Sciatic nerve (tissue), 2 donors: ENCODE results near the gene TRMT2A. TPM values are rescaled to one million over a fixed set of nuclear protein-coding genes. Genes with fewer than 3 reads are reported as not detected.
A peak's percentile ranks its signal among the peaks of the same experiment; 100 is the strongest.

ENCODE experiments used
- ATAC-seq: fragments of 200-7000 bp; cut with Tn5 transposase; one replicate; pipeline ENCODE4 v1.9.1; 2020; ENCODE audit warnings: mild to moderate bottlenecking, moderate library complexity
- DNase-seq: peaks from one replicate; pipeline ENCODE4 v3.0.0-alpha.2; 2020; ENCODE audit warnings: low spot score
- intact Hi-C: fragments of 100-400 bp; cut with DNase I; formaldehyde crosslinking; loops from one replicate; pipeline ENCODE4 v1.14.2; 2022
- total RNA-seq: library from RNA; stranded (reverse); fragmentation: NEBNext Ultra II Directional; extraction: Animal tissue kit (Norgen Biotek cat#: 25700); gene quantifications from one replicate; pipeline ENCODE4 v1.2.1, GENCODE V29; 2021
- donor health status: DM: no; HTN: no; CAD: no.
- donor health status: DM: no; HTN: no; CAD: no.

Gene TRMT2A
- total RNA-seq, 1 donor from 2014 or later, result 46.8 TPM

DNA sequence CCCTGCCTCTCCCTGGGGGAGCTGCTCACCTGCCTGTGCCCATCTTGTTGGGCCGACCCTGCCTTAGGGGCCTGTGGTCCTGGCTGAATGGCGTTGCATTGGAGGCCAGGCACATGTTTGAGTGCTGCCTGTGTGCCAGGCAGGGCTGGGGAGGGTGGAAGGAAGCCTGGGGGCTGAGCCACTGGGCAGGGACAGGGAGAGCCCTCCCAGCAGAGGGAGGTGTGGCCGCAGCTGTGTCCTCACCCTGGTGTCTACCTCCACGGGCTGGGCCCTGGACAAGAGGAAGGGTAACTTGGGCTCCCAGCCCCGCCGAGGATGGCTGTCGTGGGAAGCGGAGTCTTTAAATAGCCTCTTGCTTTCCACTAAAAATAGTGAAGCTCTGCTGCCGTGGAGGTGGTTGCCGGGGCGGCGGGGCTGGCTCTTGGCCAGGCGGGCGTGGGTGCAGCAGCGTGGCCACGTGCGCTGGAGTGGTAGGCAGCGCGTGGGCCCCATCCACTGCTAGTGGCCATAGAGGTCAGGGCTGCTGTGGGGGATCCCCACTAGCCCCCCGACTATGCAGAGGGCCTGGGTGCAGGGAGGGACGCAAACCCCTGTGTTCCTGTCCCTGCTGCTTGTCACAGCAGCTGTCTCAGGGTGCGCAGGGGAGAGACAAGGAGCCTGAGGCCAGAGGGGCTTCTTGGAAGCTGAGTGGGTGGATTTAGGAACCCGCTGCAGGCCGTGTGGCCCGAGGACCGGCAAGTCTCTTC lies 20.8 kb upstream of the TRMT2A start:
- intact Hi-C loops, result no loop called here
- no peak for DNase-seq
- ATAC-seq, result peak; percentile 4

DNA sequence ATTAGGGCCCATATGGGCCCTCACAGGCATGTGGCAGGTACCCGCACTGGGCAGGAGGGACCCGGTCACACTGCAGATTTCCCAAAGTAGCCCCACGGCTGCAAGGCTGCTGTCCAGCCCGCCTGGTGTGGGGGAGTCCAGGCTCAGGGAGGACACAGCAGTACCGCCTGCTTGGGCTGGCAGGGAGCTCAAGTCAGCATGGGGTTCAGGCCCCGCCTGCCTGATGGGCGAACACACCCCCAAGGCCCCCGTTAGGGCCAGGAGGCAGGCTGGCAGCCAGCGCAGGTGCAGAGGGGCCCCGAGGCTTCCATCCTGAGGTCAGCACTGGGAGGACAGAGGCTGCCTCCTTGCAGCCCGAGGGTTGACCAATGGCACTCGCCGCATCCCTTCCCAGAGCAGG lies 20.1 kb upstream of the TRMT2A start:
- no peak for ATAC-seq
- no peak for DNase-seq
- intact Hi-C loops, result no loop called here

DNA sequence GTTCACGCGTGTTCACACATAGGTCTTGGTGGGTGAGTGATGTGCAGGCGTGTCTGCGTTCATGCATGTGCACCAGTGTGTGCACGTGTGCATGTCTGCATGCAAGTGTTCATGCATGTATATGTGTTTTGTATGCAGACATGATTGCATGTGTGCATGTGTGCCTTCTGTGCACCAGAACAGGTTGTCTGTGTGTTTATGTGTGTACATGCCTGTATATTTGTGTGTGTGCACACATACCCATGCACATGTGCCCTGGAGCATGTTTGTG lies 19.5 kb upstream of the TRMT2A start:
- ATAC-seq (no peak), DNase-seq (no peak)
- intact Hi-C loops, result no loop called here

DNA sequence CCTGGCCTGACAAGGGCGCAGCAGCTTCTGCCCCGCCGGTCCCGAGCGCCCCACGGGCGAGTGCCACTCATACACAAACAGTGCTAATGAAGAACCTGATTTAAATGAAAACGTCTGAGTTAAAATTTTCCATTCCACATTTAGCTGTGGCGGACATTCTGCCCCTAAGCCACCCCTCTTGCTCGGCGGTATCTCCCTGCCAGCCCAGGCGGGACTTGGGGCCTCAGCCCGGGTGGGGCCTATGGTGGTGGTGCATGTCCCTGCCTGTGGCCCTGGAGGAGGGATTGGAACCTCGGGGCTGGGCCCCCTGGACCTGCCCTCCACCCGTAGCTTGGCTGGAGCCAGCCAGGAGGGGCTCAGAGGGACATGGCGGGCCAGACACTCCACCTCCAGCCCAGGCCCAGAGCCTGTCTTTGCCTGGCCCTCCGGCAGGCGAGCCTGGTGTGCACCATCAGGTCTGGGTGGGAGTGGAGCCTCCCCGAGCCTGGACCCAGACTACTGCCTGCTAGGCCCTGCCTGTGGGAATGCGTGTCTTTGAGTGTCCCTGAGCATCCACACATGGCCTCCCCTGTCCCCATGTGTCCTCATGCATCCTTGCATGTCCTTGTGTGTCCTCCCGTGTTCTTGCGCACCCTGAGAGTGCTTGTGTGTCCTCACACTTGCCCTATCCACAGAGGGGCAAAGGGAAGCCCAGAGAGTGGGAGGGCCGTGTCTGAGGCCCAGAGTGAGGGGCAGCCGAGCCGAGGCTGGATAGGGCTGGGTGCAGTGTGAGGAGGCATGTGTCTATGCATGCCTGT lies 19.0 kb upstream of the TRMT2A start:
- ATAC-seq (no peak), DNase-seq (no peak)
- intact Hi-C loops, result no loop called here

DNA sequence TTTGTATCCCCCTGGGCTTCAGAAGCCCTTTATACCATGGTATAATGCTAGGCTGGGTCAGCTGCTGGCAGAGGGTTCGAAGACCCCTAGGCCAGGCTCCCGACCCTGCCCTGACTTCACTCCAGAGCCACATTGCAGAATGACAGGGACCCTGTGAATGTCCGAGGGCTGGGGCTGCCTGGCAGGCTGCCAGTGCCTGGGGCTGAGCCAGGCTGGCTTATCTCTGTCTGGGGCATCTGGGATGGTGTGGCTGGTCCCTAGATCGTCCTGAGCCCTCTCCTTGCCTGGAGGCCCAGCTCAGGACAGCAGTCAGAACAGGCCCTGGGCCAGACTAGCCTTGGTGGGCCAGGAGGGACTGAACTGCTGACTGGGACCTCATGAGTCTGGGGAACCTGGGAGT lies 18.2 kb upstream of the TRMT2A start:
- ATAC-seq, result no peak
- no peak for DNase-seq
- intact Hi-C loops, result no loop called here

DNA sequence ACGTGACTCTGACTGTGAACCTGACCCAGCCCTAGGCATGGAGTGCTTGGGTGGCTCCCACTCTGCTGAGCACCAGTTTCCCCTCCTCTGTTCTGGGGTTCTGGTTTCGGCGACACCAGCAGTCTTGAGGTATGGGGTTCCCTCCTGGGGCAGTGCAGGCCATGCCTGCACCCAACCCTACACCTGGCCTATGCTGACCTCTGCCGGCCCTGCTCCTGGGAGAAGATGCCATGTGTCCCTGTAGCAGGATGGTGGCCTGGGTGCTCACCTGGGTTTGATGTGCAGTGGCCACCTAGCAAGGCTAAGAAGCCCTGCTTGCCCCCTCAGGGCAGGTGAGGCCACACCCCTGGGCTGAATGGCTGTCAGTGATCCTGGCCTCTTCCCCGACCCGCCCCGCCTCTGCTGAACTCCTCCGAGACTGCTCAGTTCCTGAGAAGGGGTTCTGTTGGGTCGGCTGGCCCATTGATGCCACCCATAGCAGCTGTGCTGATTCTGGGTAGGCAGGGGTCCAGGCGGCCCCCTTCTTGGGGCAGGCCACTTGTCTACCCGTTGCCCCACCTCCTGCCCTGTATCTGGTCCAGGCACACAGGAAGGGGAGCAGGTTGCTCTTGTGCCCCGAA lies 17.0 kb upstream of the TRMT2A start:
- intact Hi-C loops, result no loop called here
- ATAC-seq (no peak), DNase-seq (no peak)

DNA sequence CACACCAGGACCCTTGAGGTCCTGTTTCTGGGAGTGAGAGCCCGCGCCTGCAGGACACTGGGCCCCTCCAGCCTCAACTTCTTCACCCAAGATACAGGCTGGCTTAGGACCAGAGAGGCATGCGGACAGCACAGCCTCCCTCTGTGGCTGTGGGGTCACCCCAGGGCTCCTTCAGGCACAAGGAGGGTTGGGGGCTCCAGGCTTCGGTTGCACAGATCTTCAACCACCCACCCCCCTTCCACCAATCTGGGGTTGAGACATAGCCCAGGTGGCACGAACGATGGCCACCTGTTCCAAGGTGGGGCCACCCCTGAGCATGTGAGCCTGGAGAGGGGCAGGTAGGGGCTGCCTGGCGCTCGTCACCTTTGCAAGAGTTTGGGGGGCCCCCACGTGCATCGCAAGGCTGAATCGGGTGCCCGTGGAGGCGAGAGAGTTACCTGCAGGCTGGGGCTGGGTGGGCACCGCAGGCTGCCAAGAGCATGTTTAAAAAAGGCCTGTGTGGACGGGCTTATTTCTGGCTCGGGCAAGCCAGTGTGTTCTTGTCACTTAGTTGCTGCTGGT lies 15.7 kb upstream of the TRMT2A start:
- DNase-seq (no peak), ATAC-seq (no peak)
- intact Hi-C loops, result no loop called here

DNA sequence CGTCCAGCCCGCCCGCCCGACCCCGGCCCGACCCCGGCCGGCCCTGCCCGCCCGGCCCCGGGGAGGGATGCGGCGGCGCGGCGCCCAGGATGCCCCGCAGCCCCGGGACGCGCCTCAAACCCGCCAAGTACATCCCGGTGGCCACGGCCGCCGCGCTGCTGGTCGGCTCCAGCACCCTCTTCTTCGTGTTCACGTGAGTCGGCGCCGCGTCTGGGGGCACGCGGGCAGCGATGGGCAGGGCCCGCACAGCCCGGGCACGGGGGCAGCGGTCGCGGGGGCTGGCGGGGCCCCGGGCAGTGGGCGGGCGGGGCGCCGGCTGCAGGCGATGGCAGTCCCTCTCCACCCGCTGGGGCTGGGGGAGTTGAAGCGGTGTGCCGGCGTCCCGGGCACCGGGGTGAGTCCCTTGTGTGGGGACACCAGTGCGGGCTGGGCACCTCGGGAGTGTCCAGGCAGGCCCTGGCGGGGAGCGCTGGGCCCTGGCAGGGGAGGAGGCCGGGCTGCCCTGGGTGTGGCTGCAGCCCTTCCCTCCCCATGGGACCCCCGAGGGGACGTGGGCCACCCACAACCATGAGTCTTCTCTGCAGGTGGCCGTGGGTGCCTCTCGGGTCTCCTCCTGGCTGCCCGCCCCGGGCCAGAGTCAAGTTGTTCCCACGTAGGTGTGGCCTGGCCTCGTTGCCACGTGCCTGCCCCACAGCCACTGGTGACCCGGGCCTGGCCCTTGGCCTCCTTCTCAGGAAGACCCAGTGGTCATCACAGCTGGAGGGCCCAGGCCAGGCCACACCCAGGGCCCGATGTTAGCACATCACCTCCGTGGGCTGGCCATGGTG lies 15.0 kb upstream of the TRMT2A start:
- peak; percentile 23 for ATAC-seq
- intact Hi-C loops, result no loop called here
- DNase-seq, result no peak

DNA sequence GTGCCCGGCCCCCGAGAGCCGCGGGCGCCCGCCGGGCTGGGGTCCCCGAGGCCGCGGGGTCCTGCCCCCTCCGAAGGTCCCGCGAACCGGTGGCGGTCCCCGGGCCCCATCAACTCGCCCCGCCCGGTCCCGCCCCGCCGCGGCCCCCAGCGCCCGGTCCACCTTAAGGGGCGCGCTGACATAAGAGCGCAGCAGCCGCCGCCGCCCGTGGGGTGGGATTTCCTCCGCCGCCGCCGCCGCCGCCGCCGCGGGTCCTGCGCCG lies 14.5 kb upstream of the TRMT2A start, which contains the start of gene ZDHHC8:
Gene ZDHHC8 (plus strand): TSS at position 208 of the 262 bp plus-strand sequence. CDS start 144 bp downstream, outside the sequence.
- intact Hi-C loops, result no loop called here
- no peak for DNase-seq

DNA sequence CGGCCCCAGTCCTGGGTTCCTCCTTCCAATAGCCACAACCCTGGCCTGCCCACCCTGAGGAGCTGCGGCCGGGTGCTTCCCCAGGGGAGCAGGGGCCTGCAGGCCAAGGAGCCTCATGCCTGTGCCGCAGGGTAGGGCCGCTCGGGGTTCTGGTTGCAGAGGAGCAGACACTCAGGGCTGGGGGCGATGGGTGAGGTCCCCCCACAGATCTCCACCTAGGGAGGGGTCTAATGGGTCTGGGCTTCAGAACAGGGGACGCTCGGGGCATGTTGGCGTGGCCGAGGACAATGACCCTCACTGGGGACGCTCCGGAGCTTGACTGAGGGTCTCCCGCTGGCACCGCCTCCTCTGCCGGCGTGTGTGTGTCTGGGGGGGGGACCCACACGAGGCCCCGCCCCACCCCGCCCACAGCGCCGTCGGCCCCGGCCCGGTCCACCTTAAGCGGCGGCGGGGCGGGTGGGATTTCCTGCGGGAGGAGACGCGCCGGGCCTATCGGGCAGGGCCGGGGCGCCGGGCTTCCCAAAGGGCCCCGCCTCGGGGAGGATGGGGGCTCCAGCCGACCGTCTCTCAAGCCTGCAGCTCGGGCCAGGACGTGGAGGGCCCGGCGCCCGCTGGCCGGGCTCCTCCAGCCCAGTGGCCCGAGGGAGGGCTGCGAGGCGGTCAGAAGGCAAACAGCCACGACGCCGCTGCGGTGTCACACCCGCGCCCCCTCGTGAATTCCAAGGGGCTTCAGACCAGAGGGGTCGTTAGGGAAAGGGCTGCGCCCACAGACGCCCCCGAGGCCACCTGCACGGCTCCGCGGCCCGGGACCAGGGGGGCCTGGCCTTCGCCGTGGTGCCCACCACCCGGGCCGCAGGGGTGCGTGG lies 13.9 kb upstream of the TRMT2A start:
- intact Hi-C loops, result no loop called here
- peak; percentile 91 for DNase-seq
- peak; percentile 88 for ATAC-seq

More for the DNA sequence above, 14.5 kb upstream of the TRMT2A start, which contains the start of gene ZDHHC8:
- peak; percentile 38 for ATAC-seq

DNA sequence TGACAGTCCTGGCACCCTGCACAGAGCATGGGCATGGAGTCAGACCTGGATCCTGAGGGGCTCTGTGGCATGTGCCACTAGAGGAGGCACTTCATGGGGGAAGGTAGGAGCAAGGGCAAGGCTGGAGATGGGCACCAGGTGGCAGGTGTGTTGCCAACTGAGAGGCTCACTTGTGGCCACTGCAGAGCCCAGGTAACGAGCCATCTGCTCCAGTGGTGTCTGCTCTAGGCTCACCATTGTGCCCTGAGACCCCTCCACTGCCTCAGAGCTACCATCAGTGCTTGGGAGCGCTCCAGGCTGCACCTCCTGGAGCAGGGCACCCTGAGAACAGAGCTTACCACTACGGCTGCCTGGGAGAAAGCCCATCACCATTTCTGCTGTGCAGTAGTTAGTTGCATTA lies 13.3 kb upstream of the TRMT2A start:
- peak; percentile 0 for ATAC-seq
- no peak for DNase-seq
- intact Hi-C loops, result no loop called here

DNA sequence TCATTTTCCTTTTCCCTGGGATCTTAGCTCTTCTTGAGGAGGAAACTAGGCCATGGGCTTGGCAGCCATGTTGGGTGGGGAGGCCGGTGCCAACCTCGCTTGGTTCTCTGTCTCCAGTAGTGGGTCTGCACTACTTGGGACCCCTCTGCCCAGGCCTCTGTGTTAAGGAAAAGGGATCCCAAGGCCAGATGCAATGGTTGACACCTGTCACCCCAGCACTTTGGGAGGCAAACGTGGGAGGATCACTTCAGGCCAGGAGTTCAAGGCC lies 12.7 kb upstream of the TRMT2A start:
- intact Hi-C loops, result no loop called here
- no peak for DNase-seq
- ATAC-seq, result no peak

DNA sequence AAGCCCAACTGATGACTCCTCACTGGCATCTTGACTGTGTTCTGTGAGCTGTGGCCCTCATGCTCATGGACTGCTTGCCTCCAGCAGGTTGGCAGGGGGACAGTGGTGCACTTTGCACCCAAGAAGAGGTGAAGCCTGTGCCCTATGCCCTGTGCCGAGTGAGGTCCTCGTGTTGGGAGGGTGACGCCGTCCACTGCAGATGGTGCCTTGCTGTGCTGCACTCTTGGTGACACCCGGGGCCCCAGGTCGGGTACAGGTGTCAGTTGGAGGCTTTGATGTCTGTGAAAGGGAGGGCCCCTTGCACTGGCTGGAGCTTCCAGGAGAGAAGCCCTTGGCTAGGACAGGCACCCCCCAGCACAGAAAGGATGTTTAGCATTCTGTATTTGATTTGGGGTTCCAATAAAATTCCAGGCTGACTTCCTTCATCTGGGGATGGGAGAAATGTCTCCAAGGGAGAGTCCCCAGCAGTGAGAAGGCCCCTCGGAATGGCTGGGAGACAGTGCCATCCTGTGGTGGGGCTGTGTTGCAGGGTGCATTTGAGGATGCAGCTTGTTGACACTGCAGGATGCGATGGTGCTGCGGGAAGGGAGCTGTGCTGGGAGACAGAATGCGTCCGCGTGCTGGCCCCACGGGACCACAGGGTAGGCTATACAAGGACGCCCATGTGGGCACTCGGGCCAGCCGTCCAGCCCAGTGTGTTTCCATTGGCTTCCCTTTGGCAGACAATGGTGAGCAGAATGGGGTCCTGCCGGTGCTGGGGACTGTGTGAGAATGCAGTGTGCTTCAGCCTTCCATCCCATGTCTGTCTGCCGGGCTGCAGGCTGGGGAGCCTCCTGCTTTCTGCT lies 12.1 kb upstream of the TRMT2A start:
- no peak for ATAC-seq
- intact Hi-C loops, result no loop called here
- DNase-seq, result no peak

DNA sequence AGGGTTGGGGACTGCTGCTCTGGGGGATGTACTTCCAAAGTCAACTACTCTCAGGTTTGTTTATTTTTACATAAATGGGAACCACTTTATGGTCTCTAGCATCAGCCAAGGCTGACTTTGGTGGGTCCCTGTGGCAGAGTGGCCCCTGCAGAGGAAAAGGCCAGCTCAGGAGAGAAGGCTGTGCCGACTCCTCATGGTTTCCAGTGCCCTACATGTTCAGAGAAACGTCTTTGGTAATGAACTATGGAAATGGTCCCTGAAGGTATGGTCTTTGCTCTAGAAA lies 11.5 kb upstream of the TRMT2A start:
- ATAC-seq (no peak), DNase-seq (no peak)
- intact Hi-C loops, result no loop called here

DNA sequence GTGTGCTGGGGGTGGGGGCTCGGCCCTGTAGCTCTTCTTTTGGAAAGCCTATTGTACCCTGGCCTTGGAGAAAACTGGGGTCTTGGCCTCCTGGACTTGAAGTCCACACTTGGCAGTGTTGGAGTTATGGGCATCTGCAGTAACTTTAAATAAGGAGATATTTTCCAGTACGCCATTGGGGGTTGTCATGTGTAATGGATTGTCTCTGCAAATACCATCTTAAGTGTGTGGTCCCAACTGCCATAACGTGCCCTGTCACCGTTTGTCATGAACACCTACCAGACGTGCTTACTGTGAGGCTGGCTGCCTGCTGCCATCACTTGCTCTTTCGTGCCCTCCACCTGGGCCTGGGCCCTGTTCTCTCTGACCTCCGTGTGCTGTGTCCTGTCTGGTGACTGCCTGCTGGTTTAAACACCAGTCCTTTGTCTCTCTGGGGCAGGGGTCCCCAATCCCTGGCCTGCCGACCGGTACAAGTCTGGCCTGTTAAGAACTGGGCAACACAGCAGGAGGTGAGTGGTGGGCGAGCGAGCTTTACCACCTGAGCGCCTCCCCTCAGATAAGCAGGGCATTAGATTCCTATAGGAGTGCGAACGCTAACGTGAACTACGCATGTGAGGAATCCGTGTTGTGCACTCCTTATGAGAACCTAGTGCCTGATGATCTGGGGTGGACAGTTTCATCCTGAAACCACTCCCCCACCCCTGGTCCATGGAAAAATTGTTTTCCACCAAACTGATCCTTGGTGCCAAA lies 11.0 kb upstream of the TRMT2A start:
- intact Hi-C loops, result no loop called here
- ATAC-seq (no peak), DNase-seq (no peak)

DNA sequence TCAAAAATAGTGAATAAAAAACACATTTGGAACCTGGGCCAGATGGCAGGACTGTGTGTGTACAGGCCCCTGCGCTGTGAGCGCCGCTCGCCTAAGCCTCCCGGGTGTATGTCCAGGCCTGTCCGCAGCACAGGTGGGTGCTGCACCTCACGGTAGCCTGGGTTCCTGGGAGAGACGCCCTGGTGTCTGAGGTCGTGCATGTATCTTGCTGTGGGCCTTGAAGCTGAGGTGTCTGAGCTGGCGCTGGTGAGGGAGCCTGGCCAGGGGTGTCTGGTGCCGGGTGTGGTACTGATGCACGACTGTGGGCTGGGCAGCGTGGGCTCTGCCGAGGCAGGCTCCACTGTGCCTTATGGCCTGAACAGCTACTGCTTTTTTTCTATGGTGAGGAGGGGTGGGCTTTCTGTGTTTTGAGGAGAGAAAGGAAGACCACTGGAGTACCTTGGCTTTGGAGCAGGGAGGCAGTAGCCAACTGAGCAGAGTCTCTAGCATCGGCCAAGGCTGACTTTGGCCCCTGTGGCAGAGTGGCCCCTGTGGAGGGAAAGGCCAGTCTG lies 10.4 kb upstream of the TRMT2A start:
- no peak for DNase-seq

More for the DNA sequence above, 10.4 kb upstream of the TRMT2A start:
- intact Hi-C loops, result no loop called here
- ATAC-seq, result no peak
